ENCODE data around the gene CXorf58.
"Not testable (repeated sequence)": the region's sequence is repeated elsewhere in the genome, so short reads cannot be mapped to it uniquely, and the experiment has no call there.

Gene CXorf58

GRCh38 chrX:23954396-23954795, 46.6 kb downstream of the CXorf58 start:
- no peak for DNase-seq (ENCODE audit: low read depth in 2 of 2)

GRCh38 chrX:23959781-23960180, 52.0 kb downstream of the CXorf58 start:
- no peak for DNase-seq (ENCODE audit: low read depth in 2 of 2)

GRCh38 chrX:23964191-23964590, 56.4 kb downstream of the CXorf58 start:
- no peak for DNase-seq (ENCODE audit: low read depth in 2 of 2)

- not testable (repeated sequence) for DNase-seq (ENCODE audit: low read depth in 2 of 2)
These were observed 57.8 kb downstream of the CXorf58 start for GRCh38 chrX:23965630-23966029.

GRCh38 chrX:23978491-23978890, 70.7 kb downstream of the CXorf58 start:
- DNase-seq (ENCODE audit: low read depth in 2 of 2), result no peak

- DNase-seq (ENCODE audit: low read depth in 2 of 2), result no peak
These were observed 72.2 kb downstream of the CXorf58 start for GRCh38 chrX:23980011-23980441.

GRCh38 chrX:23981222-23981621, 73.4 kb downstream of the CXorf58 start:
- DNase-seq (ENCODE audit: low read depth in 2 of 2), result no peak

GRCh38 chrX:23981711-23982110, 73.9 kb downstream of the CXorf58 start:
- no peak for DNase-seq (ENCODE audit: low read depth in 2 of 2)

- no peak for DNase-seq (ENCODE audit: low read depth in 2 of 2)
These were observed 75.1 kb downstream of the CXorf58 start for GRCh38 chrX:23982891-23983290.

Data from stimulated activated CD8-positive, alpha-beta memory T cell treated with anti-CD3 and anti-CD28 coated beads, Interleukin-7, amount 100 ng/mL, for 1 hour (primary cell).